Hippocampal formation (tissue), 2 donors: ENCODE measurements around the gene ARFRP1.

Source experiments
- DNase-seq, 2 donors: peaks; one replicate each; lab custom pipeline; 2025; lab: John Stamatoyannopoulos, UW

ARFRP1 gene

DNA sequence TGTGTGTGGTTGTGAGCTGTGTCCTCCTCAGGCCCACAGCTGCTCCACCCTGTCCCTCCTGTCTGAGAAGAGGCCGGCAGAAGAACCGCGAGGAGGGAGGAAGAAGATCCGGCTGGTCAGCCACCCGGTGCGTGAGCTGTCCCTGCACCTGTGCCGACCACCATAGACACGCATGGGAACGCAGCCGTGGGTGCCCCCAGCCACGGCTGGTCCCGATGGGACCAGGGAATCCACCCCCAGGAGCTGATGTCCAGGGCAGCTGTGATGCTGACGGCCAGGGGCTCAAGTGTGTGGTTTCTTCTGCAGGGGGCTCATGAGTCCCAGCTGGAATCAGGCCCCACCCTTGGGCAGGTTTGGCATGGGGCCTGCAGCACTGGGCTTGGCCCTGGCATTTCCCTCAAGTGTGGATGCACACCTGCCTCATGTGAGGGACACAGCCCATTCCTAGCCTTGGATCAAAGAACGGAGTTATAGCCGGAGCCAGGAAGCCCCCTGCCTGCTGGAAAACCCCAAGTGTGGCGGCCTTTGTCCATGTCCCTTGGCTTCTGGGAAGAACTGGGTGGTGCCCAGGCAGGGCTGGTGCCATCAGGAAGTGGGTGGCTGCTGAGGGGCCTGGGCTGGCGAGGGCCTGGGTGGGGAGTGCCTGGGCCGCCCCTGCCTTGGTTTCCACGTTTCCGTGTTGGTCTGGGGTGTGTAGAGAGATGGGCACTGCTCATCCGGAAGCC is 15.9 kb downstream of the ARFRP1 start:
- no peak for DNase-seq

DNA sequence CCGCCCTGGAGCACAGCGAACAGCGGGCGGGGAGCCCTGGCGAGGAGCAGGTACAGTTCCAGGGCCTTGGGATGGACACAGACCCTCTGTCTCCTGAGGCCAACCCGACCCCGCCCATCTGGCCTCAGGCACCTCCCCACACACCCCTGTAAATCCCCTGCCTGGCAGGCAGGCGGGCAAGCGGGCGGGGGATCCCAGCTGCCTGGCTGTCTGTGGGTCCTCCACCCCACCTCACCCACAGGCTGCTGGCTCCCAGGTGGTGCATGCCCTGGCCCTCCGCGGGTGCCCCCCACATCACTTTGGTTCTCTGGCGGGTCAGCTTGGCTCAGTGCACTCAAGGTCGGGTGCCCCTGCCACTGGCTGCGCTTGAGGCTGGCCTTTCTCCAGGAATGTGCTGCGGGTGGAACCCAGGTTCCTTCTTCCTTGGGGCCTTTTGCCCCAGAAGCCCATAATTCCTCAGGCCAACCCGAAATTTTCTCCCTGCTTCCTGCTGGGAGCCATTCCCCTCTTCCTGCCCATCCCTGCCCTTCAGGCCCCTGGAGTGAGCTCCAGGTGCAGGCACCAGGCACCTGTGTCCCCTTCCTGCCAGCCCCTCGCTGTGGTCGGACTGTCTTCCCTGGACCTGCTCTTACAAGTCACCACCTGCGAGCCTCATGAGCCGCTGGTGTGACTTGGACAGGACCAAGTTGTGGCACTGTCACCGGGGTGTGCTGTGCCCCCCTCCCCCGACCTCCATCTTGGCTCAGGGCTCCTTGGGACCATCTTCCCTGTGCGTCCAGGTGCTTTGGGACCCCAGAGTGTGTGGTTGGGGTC is 16.7 kb downstream of the ARFRP1 start:
- DNase-seq: no peak

DNA sequence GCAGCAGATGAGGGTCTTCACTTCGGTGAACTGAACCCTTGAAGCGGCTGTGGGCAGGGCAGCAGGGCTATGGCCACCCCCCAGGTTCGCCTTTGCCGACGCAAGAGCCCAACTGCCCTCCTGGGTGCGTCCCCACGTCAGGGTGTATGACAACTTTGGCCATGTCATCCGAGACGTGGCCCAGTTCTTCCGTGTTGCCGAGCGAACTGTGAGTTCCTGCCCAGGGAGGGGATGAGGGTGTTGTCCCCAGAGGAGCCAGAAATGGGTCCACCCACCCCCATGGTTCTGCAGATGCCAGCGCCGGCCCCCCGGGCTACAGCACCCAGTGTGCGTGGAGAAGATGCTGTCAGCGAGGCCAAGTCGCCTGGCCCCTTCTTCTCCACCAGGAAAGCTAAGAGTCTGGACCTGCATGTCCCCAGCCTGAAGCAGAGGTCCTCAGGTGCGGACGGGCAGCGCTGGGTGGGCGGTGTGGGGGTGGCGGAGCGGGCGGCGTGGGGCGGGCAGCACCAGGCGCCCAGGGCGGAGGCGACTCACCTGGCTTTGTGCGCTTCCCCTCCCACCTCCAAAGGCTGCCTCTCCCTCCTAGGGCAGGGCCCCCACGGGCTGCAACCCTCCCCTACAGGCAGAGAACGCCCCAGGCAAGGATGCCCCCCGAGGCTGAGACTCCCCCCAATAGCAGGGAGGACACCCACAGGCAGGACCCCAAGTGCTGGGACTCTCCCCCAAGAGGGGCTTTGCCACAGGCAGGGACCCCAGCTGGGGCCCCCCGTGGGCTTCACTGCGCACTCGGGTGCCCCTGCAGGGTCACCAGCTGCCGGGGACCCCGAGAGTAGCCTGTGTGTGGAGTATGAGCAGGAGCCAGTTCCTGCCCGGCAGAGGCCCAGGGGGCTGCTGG is 17.5 kb downstream of the ARFRP1 start:
- no peak for DNase-seq

DNA sequence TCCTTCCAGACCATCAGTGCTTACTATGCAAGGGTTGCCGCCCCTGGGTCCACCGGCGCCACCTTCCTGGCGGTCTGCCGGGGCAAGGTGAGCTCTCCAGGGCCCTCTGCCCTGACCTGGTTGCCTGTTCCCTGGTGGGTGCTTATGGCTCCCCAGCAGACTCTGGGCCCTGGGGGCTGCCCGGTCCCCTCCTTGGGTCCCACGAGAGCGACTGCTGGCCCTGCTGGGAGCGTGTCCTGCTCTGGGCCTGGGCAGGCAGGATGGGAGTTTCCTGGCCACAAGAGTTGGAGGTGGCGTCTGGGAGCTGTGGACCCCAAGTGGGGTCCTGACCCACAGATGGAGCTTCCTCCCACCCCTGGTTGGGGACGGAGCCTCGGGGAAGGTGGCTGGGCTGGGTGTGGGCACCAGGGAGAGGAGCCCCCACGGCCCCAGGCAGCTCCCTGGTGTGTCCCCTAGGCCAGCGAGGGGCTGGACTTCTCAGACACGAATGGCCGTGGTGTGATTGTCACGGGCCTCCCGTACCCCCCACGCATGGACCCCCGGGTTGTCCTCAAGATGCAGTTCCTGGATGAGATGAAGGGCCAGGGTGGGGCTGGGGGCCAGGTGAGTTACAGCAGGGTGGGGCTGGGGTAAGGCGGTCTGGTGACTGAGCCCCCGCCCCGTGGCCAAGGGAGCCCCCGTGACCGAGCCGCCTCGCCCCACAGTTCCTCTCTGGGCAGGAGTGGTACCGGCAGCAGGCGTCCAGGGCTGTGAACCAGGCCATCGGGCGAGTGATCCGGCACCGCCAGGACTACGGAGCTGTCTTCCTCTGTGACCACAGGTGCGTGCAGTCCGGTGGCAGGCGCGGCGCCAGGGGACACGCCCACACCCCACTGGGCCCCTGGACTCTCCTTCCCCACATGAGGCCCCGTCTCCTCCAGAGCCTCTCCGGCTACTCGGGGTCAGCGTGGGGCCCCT is 18.5 kb downstream of the ARFRP1 start:
- no peak for DNase-seq

DNA sequence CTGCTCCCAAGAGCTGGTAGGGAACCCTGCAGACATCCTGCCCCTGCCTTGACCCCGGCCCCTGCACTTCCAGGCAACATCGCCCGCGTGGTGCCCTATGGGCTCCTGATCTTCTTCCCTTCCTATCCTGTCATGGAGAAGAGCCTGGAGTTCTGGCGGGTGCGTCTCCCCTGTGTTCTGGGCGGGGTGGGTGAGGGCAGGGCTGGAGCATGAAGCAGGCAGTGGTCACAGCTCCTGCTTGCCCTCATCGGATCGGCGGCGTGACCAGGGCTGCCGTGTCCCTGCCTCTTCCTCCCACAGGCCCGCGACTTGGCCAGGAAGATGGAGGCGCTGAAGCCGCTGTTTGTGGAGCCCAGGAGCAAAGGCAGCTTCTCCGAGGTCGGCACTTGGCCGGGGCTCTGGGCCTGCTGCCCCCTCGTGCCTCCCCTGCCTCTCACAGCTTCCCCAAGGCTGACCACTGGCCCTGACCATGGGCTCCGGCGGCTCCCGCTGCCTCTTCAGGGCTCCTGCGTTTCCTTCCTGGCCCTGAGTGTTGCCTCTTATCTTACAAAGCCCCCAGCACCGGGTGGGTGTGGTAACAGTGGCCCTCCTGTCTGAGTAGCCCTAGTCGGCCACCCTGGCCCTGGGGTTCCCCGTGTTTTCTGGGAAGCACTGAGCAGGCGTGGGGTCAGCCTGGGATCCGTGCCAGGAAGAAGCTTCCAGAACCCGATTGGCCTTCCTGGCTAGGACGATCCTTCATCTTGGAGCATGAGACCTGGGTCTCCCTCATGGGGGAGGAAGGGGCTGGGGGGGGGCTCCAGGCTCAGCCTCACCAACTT is 19.3 kb downstream of the ARFRP1 start:
- DNase-seq: no peak

DNA sequence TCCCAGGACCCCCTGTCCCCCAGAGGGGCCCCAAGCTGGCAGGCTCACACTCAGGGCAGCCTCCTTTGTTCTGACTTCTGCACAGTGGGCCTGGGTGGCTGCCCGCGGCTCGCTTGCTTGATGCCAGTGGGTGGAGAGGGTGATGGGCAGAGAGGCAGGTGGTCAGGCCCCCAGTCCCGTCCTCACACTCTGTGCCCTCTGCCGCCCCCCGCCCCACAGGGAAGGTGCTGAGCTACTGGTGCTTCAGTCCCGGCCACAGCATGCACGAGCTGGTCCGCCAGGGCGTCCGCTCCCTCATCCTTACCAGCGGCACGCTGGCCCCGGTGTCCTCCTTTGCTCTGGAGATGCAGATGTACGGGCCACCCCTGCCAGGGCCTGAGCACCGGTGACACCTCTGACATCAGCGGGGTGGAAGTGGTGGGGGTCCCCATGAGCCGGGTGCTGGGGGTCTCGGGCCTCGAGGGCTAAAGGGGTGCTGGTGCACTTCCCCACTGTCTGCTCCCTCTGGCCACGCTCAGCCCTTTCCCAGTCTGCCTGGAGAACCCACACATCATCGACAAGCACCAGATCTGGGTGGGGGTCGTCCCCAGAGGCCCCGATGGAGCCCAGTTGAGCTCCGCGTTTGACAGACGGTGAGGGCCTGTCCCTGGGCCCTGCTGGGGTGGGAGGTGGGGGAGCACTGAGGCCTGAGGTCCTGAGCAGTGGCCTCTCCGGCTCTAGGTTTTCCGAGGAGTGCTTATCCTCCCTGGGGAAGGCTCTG is 20.2 kb downstream of the ARFRP1 start:
- no peak for DNase-seq

DNA sequence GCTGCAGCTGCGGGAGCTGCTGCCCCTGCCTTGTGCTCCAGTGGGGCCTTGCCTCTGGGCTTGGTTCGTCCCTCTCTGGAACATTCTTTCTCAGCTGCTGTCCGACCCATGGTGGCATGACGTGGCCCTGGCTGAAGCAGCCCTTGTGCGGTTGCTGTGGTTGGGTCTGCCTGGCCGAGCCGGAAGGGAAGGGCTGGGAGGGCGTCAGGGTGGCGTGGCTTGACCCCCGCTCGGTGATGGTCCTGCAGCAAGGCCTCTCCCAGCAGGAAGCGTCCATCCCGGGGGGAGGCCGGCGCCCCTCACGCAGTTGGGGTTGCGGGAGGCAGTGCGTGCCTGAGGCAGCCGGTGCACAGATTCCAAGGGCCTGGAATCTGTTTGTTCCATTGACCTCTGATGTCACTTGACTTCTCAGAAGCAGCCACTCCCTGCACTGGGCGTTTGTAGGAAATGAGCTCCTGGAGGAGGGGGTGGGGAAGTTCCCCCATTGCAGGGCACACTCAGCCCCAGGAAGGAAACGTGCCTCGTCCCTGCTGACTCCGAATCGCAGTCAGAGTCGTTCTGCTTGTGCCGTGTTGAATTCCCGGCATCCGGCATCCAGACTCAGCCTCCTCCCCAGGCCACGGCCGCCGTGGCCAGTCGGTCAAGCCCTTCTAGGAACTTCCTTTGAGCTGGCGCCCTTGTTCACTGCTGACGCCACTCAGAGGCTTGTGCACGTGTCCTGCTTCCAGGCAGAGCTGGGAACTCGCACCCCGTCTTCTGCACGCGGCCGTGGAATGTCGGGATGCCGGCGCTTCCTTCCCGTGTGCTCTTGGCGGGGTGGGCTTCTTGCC is 21.1 kb downstream of the ARFRP1 start:
- DNase-seq: no peak

DNA sequence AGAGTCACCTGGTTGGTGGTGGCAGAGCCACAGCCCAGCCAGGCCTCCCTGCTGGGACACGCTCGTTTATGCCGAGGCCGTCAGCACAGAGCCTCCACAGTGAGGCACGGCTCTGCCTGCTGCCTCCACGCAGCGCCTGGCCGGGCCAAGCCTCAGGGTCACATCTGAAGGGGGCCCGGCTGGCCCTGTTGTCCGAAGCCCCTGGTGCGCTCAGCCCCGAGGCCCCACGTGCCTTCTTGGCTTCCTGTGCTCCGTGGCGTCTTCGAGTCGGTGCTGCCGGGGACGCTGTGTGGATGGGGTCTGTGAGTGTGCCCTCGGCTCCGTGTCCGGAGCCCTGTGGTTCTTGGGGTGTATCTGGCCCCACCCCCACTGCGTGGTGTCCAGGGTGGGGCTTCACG is 21.7 kb downstream of the ARFRP1 start:
- DNase-seq: no peak

DNA sequence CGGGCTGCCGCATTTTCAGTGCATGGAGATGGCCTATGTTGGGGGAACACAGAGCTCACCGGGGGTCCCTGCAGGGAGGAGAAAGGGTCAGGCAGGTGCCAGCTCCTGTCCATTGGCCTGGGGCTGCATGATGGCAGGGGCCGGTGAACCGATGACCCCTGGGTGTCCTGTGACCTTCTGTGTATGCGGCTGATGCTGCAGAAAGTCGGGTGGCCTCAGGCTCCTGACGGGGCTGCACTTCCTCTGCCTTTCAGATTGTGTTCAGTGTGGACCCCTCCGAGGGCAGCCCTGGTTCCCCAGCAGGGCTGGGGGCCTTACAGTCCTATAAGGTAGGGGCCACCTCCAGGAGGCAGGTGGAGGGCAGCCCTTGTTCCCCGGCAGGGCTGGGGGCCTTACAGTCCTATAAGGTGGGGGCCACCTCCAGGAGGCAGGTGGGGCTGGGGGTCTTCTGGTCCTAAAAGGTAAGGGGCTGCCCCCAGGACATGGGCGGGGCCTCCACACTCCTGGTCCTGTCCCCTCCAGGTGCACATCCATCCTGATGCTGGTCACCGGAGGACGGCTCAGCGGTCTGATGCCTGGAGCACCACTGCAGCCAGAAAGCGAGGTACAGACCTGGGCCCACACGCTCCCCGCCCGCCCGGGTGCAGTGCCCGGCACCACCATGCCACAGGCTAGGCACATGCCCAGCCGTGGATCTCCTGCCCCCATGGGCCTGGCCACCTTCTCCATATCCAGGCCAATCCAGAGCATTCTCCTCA is 22.3 kb downstream of the ARFRP1 start:
- no peak for DNase-seq

DNA sequence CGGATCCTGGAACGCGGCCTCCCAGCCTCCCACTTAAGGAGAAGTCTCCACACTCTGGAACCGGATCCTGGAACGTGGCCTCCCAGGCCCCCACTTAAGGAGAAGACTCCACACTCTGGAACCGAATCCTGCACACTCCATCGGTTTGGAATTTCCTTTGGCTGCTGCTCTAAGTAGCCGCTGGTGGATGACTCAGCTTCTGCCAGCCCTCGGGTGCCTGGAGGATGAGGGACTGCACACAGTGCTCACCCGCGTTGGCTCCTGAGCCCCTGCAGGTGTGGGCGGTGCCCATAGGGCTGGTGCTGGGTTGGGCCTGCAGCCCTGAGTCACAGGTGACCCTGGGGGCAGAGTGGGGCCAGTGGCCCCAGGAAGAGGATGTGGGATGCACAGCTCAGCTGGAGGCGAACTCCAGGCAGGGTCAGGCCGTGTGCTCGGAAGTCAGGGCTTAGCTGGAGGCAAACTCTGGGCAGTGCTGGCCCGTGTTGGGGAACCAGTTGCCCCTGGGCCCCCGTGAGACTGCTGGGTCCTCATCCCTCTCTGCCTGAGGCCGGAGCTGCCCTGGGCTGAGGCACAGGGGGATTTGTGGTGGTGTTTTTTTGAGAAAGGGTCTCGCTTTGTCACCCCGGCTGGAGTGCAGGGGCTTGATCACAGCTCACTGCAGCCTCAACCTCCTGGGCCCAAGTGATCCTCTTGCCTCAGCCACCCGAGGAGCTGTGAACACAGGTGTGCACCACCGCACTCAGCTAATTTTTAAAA is 25.2 kb downstream of the ARFRP1 start:
- DNase-seq: no peak

DNA sequence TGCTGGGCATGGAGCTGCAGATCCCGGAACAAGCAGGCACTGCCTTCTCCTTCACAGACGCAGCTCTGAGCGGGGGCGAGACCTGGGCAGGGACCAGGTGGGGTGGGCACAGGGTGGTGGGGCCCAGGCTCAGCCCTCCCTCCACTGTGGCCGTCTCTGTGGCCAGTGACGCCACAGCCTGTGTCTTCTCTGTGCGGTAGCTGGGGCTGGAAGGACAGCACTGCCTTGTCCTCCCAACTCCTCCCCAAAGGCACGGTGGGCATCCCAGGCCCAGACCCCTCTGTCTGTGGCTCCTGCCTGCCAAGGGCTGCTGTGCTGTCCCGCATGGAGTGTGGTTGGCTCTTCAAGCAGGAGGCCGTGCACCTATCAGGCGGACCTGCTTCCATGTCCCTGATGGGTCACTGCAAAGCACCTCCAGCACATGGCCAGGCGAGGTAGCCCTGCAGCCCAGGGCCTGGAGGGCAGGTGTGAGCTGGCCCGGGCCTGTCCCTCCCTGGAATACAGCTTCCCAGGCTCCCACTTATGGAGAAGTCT is 26.1 kb downstream of the ARFRP1 start:
- no peak for DNase-seq

DNA sequence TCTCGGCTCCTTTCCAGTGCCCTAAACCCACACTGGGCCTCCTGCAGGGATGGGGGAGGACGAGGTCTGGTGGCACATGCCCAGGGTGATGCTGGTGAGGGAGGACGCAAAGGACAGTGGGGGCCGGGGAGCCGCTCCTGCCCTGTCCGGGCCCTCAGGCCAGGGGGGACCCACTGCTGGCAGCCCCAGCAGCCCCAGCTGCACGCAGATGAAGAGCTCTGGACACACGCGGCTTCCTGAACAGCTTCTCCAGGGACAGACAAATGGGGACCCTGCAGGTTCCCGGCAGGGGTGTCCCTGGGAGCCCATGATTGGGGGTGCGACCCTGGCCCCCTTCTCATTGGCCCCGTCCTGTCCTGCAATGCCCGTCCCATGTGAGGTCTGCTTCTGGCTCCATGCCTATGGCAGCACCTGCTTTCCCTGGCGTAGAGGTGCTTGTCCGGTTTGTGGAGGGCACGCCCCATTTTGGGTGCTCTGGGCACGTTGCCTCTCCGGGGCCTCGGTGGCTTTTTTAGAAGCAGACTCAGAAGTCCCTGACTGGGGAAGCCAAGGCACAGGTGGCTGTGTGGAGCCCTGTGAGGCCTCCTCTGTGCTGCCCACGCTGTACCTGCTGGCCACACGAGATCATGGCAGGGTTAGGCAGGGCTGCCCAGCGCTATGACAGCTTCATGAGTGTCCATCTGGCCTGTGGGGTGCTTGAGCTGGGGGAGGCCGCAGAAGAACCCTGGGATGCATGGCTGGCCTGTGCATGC is 26.7 kb downstream of the ARFRP1 start:
- DNase-seq: no peak

DNA sequence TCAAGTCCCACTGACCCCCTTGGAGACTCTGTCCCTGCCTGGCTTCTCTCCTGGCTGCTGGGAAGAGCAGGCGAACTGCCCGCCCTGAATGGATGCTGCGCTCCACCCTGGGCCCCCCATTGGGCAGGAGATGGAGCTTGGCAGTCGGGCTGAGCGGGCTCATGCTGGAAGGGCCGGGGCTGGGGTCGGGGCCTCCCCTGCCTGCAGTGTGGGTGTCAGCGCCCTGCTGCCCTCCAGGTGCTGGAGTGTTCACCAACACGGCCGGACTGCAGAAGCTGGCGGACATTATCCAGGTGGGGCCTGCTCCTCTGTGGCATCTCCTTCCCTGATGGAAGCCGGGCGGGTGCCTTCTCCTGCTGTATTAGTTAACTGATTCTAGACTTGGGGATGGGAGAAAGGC is 27.3 kb downstream of the ARFRP1 start:
- no peak for DNase-seq

DNA sequence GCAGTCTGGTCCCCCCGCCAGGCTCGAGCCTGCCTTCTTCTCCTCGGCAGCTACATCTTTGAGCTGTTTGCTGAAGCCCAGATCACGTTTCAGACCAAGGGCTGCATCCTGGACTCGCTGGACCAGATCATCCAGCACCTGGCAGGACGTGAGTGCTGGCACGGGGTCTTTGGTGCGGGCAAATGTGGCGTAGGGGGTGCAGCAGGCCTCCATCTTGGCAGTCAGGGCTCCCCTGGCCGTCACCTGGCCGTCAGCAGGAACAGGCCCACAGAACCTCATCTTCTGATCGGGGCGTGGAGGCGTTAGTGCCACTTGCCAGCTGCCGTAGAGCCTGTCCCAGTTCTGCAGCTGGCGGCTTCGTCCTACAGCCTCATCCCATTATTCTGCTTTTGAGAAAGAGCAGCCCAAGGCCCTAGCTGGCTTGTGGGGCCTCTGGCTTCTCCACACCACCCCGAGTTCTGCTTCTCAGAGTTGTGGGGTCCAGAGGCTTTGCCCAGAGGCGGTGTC is 27.9 kb downstream of the ARFRP1 start:
- no peak for DNase-seq

DNA sequence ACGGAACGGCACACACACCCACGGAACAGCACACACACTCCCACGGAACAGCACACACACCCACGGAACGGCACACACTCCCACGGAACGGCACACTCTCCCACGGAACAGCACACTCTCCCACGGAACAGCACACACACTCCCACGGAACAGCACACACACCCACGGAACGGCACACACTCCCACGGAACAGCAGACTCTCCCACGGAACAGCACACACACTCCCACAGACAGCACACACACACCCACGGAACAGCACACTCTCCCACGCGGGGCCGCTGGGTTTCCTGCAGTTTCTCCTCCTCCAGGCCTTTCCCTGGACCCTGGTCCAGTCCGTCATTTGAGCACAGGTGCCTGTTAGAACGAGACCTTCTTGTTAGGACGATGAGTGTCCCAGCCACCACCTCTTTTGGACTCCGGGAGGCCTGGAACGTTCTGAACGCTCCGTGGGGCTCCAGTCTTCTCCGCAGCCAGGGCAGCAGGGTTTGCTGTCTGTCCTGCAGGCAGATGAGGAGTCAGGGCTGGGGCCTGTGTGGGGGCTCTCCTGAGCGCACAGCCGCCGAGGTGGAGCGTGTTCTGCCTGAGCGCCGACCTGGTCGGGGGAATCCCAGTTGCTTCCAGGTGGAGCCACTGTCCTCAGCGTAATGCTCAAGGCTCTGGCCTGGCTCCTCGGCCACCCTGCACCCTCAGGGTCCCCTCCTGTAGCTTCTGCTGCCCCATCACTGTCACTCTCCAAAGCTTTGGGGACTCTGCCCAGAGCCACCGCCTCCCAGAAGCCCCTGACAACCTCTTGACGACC is 28.9 kb downstream of the ARFRP1 start:
- no peak for DNase-seq
